SHP77 (cell line): ENCODE results near the gene TASOR2.

ENCODE experiments used
- DNase-seq, 2 experiments: peaks; one replicate each; lab custom pipeline; 2025; lab: John Stamatoyannopoulos, UW

Gene TASOR2

DNA sequence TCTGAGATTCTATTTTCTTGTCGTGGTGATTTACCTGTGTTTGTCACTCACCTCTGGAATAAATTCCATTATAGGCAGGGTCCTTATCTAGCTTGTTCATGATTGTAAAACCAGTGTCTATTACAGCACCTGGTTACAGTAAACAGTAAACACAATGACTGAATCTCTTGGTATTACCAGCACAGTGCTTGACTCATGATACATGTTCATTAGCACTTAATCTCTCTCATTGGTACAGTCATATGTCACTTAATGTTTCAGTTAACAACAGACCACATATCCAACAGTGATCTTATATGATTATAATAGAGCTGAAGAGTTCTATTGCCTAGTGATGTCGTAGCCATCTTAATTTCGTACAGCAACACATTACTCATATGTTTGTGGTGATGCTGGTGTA, 1.6 kb upstream of the TASOR2 start:
- DNase-seq = no peak

DNA sequence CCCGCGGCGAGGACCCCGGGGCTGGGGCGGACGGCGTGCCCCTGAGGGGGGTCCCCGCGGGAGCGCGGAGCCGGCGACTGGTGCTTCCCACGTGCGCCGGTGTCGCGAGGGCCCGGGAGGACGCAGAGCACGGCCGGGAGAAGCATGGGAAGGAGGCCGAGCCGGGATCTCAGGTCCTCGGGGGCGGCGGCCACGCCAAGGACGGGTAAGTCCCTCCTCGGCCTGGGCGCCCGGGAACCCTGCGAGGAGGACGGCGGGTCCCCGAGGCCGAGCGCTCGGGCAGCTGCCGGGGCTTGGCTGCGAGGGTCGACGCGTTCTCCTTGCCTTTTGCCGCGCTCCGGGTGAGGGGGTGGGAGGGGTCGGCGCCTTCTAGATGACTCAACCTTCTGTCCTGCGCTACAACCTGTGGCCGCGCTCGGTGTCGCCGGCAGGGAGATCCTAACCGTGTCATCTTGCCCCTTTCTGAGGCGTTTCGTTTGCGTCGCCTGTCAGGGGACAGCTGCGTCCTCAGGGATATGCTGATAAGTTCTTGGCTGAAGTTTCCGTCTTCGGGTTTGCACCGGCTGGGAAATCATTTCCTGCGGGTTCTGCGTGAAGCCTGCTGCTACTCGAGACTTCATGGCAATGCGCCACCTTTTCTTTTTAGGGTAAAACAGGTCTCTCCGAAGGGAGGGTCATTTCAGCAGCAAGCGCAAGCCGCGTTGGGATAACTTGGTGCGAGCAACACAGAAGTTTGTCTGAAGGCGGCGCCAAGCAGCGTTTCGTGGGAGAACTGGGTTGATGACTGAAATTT, 529 bp downstream of the TASOR2 start:
- peak; percentile 29 to 32 for DNase-seq

DNA sequence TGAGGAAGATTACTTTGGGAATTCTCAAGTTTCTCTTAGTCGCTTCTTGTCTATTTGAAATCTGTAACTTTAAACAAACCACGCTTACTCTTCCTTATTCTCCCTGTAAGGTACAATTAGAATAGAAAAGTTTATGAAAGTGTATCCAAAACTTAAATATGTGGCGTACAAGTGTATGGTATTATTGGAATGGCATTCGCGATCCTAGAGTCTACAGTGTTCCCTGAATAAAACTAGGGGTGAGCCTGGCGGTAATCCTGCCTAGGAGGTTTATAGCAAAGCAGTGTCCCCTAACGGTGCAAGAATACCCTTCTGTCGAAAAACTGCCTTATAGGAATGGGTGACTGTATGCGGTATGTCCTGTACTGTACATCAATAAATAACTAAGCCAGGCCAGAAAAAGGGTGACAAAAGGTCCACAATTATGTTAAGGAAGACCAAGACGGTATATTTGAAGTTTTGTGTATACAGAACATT, 1.2 kb downstream of the TASOR2 start:
- DNase-seq = no peak

DNA sequence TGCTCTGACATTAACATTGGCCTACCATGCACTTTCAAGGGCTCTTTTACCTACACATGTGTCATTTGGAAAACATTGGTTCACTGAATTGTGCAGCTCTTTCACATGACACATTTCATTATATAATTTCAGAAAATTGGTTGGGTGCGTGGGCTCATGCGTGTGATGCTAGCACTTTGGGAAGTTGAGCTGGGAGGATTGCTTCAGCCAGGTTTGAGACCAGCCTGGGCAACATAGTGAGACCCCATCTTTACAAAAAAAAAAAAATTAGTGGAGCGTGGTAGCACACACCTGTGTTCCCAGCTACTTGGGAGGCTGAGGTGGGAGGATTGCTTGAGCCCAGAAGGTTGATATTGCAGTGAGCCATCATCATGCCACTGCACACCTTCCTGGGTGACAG, 3.9 kb downstream of the TASOR2 start:
- DNase-seq = no peak

DNA sequence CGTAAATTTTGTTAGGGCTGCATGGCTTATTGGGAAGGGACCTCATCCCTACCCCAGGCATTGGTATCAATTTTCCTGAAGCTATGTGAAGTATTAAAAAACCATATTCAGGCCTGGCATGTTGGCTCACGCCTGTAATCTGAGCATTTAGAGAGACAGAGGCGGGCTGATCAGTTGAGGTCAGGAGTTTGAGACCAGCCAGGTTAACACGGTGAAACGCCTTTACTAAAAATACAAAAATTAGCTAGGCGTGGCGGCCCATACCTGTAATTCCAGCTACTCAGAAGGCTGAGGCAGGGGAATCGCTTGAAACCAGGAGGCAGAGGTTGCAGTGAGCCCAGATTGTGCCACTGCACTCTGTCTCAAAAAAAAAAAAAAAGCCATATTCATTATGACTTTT, 7.1 kb downstream of the TASOR2 start:
- no peak for DNase-seq

DNA sequence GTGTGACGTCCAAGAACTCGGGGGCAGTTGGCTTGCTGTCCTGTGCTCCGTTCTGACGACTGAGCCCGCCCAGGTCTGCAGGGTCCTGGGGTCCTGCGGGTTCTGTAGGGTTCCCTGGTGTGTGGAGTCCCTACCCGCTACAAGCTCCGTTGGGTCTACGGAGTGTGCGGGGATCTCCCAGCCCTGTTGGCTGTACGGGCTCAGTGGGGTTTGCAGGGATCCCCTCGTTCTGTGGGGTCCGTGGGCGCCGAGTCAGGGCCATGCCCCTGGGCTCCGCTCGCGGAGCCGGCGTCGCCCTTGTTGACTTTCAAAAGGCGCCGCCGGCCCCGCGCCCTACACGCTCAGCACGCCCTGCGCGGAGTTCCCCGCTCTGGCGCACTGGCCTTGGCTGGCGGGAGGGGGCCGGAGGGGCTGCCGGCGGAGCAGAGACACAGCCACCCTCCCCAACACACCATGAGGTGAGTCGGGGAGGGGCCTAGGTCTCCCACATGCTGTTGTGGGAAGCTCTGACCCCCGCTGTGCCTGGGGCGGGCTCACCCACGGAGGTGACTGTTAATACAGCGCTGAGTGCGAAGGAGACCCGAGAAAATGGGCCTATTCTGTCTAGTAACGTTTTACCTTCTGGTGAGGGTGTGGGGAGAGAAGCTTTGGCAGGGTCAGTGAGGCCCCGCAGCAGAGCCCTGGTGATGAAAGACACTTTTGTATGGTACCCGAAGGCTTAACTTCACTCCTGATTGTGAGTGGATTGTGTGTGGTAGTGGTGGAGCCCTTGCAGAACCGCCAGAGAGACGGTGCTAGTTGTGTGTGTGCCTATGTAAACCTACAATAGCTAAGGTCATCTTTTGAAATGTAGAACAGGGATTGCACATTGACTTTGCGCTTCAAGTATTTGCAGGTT, 8.1 kb downstream of the TASOR2 start:
- no peak for DNase-seq

DNA sequence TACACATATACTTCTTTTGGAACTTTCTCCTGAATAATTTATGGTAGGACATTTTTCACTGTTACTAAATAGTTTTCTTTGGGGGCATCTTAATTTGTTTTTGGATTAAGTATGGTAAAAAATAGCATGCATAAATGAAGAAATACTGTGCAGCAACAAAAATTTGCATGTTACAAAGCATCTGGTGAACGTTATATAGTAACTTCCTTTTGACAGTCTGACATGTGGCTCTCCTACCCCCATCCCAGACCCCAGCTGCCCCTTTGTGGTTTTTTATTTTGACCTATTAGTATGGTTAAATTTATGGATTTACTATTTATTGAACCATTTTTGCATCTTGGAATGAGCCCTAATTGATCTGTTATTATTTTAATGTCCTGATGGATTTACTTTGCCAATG, 9.9 kb downstream of the TASOR2 start:
- no peak for DNase-seq

DNA sequence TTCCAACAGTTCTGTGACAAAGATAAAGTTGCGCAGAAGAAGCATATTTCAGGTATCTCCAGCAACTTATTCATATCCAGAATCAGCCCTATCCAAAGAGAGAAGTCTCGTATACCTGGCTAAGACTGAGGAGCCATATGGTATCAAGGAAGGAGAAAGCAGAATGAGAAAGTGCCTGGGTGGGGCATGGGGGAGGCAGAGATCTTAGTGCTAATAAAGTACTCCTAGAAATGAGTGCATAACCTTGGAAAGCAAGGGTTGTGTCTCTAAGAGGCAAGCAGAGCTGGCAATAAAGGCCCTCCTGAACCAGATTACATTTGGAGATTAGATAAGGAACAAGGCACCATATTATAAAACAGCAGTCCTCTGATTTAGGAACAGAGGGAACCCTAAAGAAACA, 12.7 kb downstream of the TASOR2 start:
- DNase-seq = no peak

DNA sequence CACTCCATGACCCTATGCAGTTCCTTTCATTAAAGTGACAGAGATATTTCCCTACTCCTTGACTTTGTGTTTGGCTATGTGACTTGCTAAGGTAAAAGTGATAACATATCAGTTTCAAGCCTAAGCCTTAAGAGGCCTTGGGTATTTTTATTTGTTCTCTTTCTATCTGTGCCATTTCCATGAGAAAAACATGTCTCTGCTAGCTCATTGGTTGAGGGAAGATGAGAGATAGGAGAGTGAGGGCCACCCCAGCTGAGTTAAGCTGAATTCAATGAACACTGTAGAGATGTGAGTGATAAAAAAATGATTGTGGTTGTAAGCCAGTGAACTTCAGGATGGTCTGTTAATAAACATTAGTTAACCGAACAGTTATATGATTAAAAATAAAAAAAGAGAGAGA, 13.4 kb downstream of the TASOR2 start:
- no peak for DNase-seq

DNA sequence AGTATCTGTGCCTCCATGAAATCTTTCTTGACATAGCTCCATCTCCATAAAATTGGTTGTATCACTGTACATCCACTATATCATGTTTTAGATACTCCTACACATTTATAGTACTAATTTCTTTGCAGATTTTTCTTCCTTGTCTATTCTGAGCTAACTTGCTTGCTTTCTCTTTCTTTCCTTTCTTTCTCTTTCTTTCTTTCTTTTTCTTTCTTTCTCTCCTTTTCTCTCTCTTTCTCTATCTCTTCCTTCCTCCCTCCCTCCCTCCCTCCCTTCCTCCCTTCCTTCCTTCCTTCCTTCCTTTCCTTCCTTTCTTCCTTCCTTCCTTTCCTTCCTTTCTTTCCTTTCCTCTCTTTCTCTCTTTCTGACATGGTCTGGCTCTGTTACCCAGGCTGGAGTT, 23.7 kb downstream of the TASOR2 start:
- no peak for DNase-seq

DNA sequence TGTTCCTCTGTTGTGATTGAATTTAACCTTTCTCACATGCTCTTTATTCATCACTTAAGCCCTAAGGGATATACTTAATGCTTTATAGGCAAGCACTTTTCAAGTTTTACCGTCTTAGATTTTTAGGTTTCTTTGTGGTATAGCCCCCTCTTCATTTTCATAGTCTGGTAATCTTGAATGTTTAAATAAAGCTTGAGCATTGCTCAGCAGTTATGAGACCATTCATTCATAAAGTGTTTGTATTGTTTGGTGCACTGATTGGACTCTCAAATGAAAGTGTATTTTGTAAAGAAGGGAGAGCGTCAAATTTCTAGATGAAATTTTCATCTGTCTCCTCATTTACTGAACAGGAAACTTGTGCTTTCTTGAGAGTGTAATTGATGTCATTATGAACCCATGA, 25.2 kb downstream of the TASOR2 start:
- no peak for DNase-seq

DNA sequence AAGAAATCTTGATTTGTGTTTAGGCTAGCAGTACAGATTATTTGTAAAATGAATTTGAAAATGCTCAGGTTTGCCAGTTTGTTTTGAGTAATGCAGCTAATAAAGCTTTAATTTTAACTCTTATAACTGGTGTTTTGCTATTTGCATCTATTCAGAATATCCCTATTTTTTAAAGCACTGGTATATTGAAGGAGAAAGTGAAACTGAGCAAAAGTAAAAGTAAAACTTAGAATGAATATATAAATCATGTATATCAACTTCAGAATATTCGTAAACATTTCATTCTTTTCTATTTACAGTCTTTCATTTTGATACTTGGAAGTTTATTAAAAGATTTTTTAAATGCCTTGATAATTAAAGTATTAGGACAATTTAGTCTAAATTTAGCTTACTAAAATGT, 26.2 kb downstream of the TASOR2 start:
- no peak for DNase-seq

DNA sequence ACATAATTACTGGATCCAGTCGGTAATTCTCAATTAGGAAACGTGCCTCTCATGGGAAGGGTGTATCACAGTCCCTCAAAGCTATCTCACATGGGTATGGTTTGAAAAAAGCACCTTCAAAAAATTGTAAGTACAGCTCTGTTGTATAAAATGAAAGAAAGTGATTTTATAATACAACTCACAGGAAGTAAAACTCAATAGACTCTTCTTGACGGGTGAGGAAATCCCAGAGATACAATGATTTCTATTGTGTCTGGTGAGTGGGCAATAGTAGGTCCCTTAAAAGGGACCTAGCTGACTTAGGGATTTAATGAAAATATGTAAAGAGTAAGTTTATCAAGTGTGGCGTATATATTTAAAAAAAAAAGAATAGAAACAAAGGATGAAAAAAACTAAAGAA, 27.0 kb downstream of the TASOR2 start:
- no peak for DNase-seq

DNA sequence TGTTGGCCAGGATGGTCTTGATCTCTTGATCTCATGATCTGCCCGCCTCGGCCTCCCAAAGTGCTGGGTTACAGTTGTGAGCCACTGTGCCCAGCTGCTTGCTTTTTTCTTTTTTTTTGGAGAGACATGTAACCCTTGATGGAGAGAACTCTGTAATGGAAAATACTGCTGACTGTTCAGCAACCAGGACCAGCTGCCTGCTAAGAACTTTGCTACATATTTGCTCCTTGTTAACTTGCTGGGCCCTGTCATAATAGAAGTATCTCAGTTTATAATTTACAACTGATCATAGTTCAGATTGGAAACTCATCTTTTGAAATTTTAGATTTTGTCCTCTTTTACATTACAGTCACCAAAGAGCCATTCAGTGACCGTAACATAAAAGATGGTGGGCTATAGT, 34.9 kb downstream of the TASOR2 start:
- DNase-seq = no peak

DNA sequence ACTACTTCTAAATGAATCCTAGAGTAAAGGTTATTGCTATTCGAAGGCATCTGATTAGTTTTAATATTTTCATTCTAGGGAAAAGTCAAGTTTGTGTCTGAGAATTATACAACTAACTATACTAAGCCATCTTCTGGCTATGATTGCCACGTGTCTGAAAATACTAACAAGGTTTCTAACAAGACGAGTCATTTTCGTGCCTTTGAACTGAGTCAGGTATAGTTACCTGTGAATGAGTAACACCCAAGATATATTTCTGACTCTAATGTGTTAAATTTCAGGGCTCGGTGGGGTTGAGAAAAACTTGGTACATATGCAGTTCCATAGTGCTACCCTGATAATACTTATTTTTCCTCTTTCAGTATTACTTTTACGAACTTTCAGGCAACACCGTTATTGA, 35.5 kb downstream of the TASOR2 start:
- DNase-seq = no peak

DNA sequence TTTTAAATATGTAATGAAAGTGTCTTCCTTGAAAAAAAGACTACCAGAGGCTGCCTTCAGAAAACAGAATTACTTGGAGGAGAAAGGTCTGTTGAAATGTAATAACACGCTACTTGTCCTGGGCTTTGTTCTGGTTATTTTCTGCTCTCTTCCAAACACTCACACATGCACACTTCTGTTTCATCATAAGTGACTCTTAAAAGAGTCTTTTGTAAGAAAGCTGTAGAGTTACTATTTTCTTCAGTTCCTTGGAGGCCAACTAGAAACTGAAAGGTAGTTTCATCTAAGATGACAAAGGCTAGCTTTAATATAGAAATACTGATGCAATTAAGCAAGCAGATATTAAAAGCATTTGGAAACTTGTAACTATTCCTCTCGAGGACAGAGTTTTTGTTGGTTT, 39.1 kb downstream of the TASOR2 start:
- DNase-seq = no peak

DNA sequence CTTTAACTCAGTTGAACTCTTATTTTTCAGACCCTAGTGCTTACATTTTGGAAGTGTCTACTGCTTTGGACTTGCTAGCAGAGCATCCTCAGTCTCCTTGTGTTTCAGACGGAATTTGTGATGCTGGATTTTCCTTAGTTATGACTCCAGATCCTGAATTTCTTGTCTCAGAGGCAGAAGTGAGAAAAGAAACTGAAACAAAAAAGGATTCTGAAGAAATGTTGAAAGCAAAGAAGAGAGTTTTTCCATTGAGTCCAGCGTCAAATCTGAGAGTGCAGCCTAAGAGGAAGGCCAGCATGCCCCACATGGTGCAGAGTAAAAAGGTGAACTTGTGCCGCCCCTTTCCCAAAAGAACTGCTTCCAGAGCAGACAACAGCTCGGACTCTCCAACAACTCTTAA, 46.1 kb downstream of the TASOR2 start:
- no peak for DNase-seq

DNA sequence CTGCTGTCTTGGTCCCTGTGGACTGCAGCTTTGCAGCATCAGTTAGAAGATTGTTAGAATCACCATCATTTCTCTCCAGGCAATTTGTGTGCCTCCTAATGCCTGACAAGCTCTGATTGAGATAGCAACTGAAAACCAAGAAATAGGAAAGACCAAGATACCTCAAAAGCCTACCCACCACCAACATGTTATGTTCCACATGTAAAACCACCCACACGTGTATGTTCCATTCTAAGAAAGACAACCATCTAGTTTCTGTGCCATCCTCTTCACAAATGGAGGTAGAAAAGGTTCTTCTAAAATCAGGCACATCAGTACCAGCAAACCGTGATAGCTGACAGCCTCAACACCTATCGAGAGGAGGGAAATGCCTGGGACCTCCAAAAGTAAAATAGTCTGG, 46.9 kb downstream of the TASOR2 start:
- no peak for DNase-seq

DNA sequence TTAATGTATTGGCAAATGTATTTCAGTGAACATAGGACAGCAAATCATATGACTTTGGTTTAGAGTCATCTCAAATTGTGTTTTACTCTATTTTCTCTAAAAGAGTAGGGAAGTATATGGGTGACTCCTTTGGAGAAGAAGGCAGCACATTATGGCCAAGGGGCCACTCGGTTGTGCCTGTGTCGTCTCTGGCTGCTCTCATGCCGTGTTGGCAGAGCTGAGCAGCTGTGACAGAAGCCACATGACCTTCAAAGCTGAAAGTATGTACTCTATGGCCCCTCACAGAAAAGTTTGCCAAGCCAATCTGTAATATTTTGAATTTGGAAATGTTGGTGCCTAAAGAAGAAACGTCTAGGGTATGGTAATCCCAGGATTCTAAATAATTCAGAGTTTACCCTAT, 47.5 kb downstream of the TASOR2 start:
- no peak for DNase-seq
